Measurements from ENCODE around the gene CCDC138.

GRCh38 chr2:108925286-108925685, 138.7 kb downstream of the CCDC138 start:
- no peak for TF ChIP-seq GATA3 (IDR thresholded peaks at IDR 0.05; ENCODE audit: low read depth, low read length)
- no peak for TF ChIP-seq GATA2 (IDR thresholded peaks at IDR 0.05; ENCODE audit: low read depth, low read length)
